PFSK-1 (cell line): ENCODE measurements around the gene SH3BP1.

Experiments
- POLR2AphosphoS5 ChIP-seq: IDR thresholded peaks from 2 replicates; pipeline ENCODE4 v1.6.1; 2012; ENCODE audit warnings: low read depth, mild to moderate bottlenecking, control low read depth, low read length, moderate library complexity
- TAF1 ChIP-seq: IDR thresholded peaks from 2 replicates; pipeline ENCODE4 v1.6.1; 2012; ENCODE audit warnings: low read length, control low read depth, borderline replicate concordance; ENCODE audit not compliant: insufficient read depth
- TF ChIP-seq, protein P1 (sequence below), 2 experiments: IDR thresholded peaks; 2 replicates each; pipeline versions ENCODE4 v1.6.1 to v1.8.0; 2011 to 2012; ENCODE audit warnings: low read depth in 2 of 2, low read length in 2 of 2, control low read depth in 1 of 2, inconsistent platforms in 1 of 2, mild to moderate bottlenecking in 1 of 2, moderate library complexity in 1 of 2; ENCODE audit not compliant: insufficient read depth in 1 of 2

- TF ChIP-seq POLR2AphosphoS5, result no peak
- no peak for TF ChIP-seq TAF1
- TF ChIP-seq, protein P1, sequence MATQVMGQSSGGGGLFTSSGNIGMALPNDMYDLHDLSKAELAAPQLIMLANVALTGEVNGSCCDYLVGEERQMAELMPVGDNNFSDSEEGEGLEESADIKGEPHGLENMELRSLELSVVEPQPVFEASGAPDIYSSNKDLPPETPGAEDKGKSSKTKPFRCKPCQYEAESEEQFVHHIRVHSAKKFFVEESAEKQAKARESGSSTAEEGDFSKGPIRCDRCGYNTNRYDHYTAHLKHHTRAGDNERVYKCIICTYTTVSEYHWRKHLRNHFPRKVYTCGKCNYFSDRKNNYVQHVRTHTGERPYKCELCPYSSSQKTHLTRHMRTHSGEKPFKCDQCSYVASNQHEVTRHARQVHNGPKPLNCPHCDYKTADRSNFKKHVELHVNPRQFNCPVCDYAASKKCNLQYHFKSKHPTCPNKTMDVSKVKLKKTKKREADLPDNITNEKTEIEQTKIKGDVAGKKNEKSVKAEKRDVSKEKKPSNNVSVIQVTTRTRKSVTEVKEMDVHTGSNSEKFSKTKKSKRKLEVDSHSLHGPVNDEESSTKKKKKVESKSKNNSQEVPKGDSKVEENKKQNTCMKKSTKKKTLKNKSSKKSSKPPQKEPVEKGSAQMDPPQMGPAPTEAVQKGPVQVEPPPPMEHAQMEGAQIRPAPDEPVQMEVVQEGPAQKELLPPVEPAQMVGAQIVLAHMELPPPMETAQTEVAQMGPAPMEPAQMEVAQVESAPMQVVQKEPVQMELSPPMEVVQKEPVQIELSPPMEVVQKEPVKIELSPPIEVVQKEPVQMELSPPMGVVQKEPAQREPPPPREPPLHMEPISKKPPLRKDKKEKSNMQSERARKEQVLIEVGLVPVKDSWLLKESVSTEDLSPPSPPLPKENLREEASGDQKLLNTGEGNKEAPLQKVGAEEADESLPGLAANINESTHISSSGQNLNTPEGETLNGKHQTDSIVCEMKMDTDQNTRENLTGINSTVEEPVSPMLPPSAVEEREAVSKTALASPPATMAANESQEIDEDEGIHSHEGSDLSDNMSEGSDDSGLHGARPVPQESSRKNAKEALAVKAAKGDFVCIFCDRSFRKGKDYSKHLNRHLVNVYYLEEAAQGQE (IDR thresholded peaks at IDR 0.05; ENCODE audit: insufficient read depth in 1 of 2, low read depth in 2 of 2, low read length in 2 of 2), result no peak
Measured at GRCh38 chr22:37604875-37605274, 34.6 kb upstream of the SH3BP1 start.
